ENCODE data around the gene SP2. TPM values are rescaled to one million over a fixed set of nuclear protein-coding genes. Genes with fewer than 3 reads are reported as not detected.

The SP2 gene
- total and polyA plus RNA-seq, 4 donors: 7.5 to 18.0 (median 13.2) TPM

DNA sequence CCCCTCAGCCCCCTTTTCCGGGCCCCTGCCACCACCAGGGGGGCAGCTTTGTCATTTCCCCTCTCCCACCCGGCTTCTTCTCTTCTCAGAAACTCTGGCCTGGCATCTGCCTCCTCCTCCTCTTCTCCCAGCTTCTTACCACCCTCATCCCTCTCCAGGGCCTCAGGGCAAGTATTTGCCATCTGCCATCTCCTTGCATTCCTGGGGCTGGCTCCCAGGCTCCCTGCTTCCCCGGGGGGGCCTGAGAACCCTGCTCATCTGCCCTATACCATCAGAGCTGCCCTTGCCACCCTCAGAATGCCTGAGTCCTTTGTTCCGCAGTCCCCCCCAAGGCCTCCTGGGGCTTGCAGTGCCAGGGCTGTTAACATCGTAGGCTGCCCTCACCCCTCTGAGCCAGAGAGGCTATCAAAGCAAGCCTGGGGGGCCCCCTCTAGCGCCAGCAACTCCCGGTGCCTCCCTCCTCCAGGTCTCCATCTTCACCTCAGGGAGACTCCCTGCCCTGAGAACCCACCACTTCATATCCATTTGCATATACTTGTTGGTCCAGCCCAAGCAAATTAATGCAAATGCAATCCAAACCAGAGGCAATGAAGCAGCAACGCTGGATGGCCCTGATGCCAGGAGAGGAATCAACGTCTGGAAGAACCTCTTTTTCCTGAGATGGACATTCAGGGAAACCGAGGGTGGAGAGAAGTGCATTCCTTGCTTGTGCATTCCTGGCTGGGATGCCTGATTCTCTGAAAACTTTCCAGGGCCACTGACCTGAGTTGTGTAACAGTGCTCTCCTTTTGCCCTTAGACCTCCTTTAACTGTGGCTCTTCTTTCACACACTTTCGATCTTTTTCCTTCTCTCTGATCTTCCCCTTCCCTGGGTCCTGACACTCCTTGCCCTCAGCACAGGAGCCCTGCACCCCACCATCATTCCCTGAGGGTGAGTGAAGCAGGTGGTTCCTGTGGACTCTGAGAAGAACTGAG lies 20.7 kb upstream of the SP2 start:
- H3K27ac ChIP-seq (ENCODE audit: low read depth in 1 of 2, low read length in 2 of 2): no peak overlapping the region
- H3K27me3 ChIP-seq (ENCODE audit: control insufficient read depth in 1 of 2, insufficient read depth in 2 of 2, low read length in 1 of 2): no peaks in the 10 kb centered on the region

DNA sequence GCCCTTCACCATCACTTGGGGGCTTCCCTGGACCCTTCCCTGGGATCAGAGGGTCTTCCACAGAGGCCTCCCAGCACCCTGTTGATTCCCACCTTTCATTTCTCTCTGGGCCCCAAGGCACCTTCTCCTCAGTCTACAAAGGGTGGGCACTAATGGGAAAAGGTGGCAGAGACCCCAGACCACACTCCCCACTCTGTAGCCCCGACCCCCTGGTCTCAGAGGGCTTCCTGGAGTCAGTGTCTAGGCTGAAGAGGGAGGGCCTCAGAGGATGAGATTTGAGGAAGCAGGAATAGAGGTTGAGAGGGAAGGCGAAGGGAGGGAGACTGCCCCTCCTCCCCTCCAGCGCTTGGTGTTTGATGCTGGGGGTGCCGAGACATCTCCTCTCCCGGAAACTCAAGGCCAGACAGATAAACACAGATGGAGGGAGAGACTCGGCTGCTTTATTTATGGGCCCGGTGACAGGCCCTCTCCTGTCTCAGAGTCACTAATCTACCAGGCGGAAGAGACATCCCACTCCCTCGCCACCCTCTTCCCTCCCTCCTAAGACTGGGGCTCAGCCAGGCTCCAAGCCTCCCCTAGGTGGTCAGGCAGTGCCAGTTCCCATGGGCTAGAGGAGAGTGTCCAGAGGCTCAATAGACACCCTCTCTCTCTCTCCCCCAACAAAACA lies 18.5 kb upstream of the SP2 start:
- Histone ChIP-seq H3K36me3 (ENCODE audit: control insufficient read depth in 1 of 2, insufficient read depth in 2 of 2, low read length in 1 of 2) (no peaks in the 10 kb centered on the region), H3K4me1 (ENCODE audit: control insufficient read depth in 1 of 2, insufficient read depth in 2 of 2, low read length in 2 of 2) (no peaks in the 10 kb centered on the region), H3K27me3 (ENCODE audit: control insufficient read depth in 1 of 2, insufficient read depth in 2 of 2, low read length in 1 of 2) (no peaks in the 10 kb centered on the region), H3K9me3 (ENCODE audit: control insufficient read depth, low read length) (no peaks in the 10 kb centered on the region), H3K4me3 (ENCODE audit: low read length in 2 of 2) (no peak overlapping the region), H3K27ac (ENCODE audit: low read depth in 1 of 2, low read length in 2 of 2) (no peak overlapping the region)
- intact Hi-C loops (cut with DNase I): no loop called here
- ATAC-seq (ENCODE audit: low FRiP score) (no peak), DNase-seq (peak in 1 of 2 donors; percentile 33)
- 45 to 48% methylated on average over 8 to 9 of the region's 9 CpGs for WGBS, 2 donors

More for the DNA sequence above, 20.7 kb upstream of the SP2 start:
- Histone ChIP-seq H3K4me1 (ENCODE audit: control insufficient read depth in 1 of 2, insufficient read depth in 2 of 2, low read length in 2 of 2) (no peaks in the 10 kb centered on the region), H3K9me3 (ENCODE audit: control insufficient read depth, low read length) (no peaks in the 10 kb centered on the region), H3K36me3 (ENCODE audit: control insufficient read depth in 1 of 2, insufficient read depth in 2 of 2, low read length in 1 of 2) (no peaks in the 10 kb centered on the region), H3K4me3 (ENCODE audit: low read length in 2 of 2) (no peak overlapping the region)
- peak in 1 of 2 donors; percentile 70 for DNase-seq
- no peak for ATAC-seq (ENCODE audit: low FRiP score)
- WGBS, 2 donors: 48 to 53% methylated on average over 11 of the region's 11 CpGs
- intact Hi-C loops (cut with DNase I): no loop called here

DNA sequence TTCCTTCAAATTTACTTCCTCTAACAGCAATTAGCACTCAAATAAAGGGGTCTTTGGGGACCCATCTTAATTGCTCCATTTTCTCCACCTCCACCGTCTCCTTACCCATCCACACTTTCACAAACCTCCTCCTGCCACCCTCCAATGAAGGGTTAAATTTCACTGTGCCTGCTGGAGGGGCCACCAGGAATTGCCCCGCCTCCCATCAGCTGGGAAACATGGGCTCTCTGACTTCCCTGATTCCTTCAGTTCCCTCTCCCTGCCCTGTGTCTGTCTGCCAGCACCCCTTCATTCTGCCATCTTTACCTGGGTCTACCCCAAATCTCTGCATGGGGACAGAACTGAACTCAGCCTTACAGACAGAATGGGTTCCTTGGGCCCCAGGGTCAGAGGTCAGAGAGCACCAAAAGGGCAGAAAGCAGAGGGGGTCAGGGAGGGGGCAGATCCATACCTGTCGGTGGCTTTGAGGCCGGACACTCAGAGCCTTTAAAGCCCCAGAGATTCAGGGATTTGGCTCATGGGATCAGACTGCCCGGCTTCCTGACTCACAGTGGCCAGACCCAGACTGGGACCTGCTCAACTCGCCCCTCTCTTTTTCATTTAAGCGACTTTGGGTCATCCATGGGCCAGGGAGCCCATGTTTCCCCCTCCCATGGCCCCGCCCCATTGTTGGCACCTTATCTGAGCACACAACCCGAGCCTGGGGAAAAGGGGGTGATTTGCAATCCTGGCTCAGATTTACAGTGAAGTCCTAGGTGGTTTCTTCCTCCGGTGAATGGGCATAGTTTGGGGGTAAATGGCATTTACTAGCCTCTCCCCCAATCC lies 17.6 kb upstream of the SP2 start:
- peak in 1 of 2 donors; percentile 39 for DNase-seq
- 39 to 40% methylated on average over 10 of the region's 10 CpGs for WGBS, 2 donors
- no peaks in the 10 kb centered on the region for H3K27me3 ChIP-seq (ENCODE audit: control insufficient read depth in 1 of 2, insufficient read depth in 2 of 2, low read length in 1 of 2)
- intact Hi-C loops (cut with DNase I): no loop called here
- no peak overlapping the region for H3K27ac ChIP-seq (ENCODE audit: low read depth in 1 of 2, low read length in 2 of 2)
- no peak for ATAC-seq (ENCODE audit: low FRiP score)
- H3K4me1 ChIP-seq (ENCODE audit: control insufficient read depth in 1 of 2, insufficient read depth in 2 of 2, low read length in 2 of 2): no peaks in the 10 kb centered on the region
- no peaks in the 10 kb centered on the region for H3K36me3 ChIP-seq (ENCODE audit: control insufficient read depth in 1 of 2, insufficient read depth in 2 of 2, low read length in 1 of 2)
- no peaks in the 10 kb centered on the region for H3K9me3 ChIP-seq (ENCODE audit: control insufficient read depth, low read length)
- no peak overlapping the region for H3K4me3 ChIP-seq (ENCODE audit: low read length in 2 of 2)

DNA sequence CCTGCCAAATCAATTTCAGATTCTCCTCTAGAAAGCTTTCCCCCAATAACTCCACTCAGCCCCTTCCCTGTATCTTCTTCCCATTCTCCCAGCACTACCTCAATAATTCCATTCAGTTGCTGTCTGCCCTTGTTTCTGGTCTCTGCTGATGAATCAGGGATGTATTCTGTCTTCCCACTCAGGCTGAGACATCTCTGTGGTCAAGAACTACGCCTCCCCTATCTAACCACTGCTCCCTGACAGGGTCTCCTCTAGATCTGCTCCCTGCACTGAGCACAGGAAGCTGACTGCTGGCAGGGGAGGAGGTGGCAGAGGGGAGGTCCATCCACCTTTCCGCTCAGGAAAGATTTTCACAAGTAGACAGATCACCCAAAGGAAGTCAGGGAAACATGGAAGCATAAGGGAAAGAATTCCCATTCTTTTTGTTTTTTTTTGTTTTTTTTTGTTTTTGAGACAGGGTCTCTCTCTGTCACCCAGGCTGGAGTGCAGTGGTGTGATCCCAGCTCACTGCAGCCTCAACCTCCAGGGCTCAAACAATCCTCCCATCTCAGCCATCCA lies 16.9 kb upstream of the SP2 start:
- Histone ChIP-seq H3K36me3 (ENCODE audit: control insufficient read depth in 1 of 2, insufficient read depth in 2 of 2, low read length in 1 of 2) (no peaks in the 10 kb centered on the region), H3K27me3 (ENCODE audit: control insufficient read depth in 1 of 2, insufficient read depth in 2 of 2, low read length in 1 of 2) (no peaks in the 10 kb centered on the region), H3K4me3 (ENCODE audit: low read length in 2 of 2) (no peak overlapping the region), H3K27ac (ENCODE audit: low read depth in 1 of 2, low read length in 2 of 2) (no peak overlapping the region), H3K4me1 (ENCODE audit: control insufficient read depth in 1 of 2, insufficient read depth in 2 of 2, low read length in 2 of 2) (no peaks in the 10 kb centered on the region), H3K9me3 (ENCODE audit: control insufficient read depth, low read length) (no peaks in the 10 kb centered on the region)
- intact Hi-C loops (cut with DNase I): no loop called here
- WGBS, 2 donors: 41 to 59% methylated on average over 2 of the region's 2 CpGs
- DNase-seq (peak in 1 of 2 donors; percentile 30), ATAC-seq (ENCODE audit: low FRiP score) (no peak)

DNA sequence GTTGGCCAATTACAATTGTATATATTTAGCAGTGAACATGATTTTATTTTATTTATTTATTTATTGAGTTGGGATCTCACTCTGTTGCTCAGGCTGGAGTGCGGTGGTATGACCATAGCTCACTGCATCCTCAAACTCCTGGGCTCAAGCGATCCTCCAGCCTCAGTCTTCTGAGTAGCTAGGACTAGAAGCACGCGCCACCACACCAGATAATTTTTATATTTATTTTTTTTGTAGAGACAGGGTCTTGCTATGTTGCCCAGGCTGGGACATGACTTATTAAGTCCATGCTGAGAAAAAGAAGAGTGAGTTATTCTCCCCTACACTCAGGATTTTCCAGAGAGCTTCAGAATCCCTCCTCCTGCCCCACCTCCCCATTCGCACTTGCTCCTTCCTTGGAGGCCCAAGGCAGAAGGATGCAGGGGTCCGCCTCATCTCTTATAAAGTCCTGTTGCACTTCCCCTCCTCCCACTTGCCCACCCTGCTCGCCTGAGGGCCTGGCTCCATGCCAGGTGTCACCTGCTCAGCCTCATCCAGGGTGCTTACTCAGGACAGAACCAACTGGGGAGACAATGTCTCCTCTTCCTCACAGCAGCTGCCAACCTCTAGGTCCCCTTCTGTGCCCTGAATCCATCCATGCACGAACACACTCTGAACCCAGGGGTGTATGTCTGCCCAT lies 16.1 kb upstream of the SP2 start:
- Histone ChIP-seq H3K4me1 (ENCODE audit: control insufficient read depth in 1 of 2, insufficient read depth in 2 of 2, low read length in 2 of 2) (no peaks in the 10 kb centered on the region), H3K9me3 (ENCODE audit: control insufficient read depth, low read length) (no peaks in the 10 kb centered on the region), H3K27me3 (ENCODE audit: control insufficient read depth in 1 of 2, insufficient read depth in 2 of 2, low read length in 1 of 2) (no peaks in the 10 kb centered on the region), H3K27ac (ENCODE audit: low read depth in 1 of 2, low read length in 2 of 2) (no peak overlapping the region), H3K36me3 (ENCODE audit: control insufficient read depth in 1 of 2, insufficient read depth in 2 of 2, low read length in 1 of 2) (no peaks in the 10 kb centered on the region), H3K4me3 (ENCODE audit: low read length in 2 of 2) (no peak overlapping the region)
- WGBS, 2 donors: 81 to 83% methylated on average over 8 of the region's 8 CpGs
- DNase-seq (peak in 1 of 2 donors; percentile 49), ATAC-seq (ENCODE audit: low FRiP score) (no peak)
- intact Hi-C loops (cut with DNase I): no loop called here

DNA sequence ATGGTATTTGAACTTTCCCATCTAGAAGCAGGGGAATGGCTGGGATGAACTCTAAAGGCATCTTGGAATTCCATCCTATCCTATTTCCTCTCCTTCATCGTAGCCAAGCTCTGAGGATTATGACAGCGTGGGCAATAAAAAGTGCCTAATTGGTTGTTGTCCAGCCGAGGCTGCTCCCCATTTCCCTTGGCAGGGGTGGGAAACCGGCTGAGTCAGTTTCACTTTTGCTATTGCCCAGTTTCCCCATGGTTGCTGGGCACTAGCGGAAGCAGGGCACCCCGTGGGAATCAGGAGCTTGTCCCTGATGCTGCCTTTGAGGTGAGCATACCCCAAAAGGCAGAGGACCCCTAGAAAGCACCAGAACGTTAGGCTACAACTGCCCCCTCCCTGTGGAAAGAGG lies 13.8 kb upstream of the SP2 start:
- no peak overlapping the region for H3K27ac ChIP-seq (ENCODE audit: low read depth in 1 of 2, low read length in 2 of 2)
- WGBS, 2 donors: 26 to 29% methylated on average over 7 of the region's 7 CpGs
- H3K36me3 ChIP-seq (ENCODE audit: control insufficient read depth in 1 of 2, insufficient read depth in 2 of 2, low read length in 1 of 2): no peaks in the 10 kb centered on the region
- no peaks in the 10 kb centered on the region for H3K9me3 ChIP-seq (ENCODE audit: control insufficient read depth, low read length)
- ATAC-seq (ENCODE audit: low FRiP score) (no peak), DNase-seq (peak; percentile 63 to 76)
- no peak overlapping the region for H3K4me3 ChIP-seq (ENCODE audit: low read length in 2 of 2)
- no peaks in the 10 kb centered on the region for H3K27me3 ChIP-seq (ENCODE audit: control insufficient read depth in 1 of 2, insufficient read depth in 2 of 2, low read length in 1 of 2)
- intact Hi-C loops (cut with DNase I): no loop called here
- no peaks in the 10 kb centered on the region for H3K4me1 ChIP-seq (ENCODE audit: control insufficient read depth in 1 of 2, insufficient read depth in 2 of 2, low read length in 2 of 2)

DNA sequence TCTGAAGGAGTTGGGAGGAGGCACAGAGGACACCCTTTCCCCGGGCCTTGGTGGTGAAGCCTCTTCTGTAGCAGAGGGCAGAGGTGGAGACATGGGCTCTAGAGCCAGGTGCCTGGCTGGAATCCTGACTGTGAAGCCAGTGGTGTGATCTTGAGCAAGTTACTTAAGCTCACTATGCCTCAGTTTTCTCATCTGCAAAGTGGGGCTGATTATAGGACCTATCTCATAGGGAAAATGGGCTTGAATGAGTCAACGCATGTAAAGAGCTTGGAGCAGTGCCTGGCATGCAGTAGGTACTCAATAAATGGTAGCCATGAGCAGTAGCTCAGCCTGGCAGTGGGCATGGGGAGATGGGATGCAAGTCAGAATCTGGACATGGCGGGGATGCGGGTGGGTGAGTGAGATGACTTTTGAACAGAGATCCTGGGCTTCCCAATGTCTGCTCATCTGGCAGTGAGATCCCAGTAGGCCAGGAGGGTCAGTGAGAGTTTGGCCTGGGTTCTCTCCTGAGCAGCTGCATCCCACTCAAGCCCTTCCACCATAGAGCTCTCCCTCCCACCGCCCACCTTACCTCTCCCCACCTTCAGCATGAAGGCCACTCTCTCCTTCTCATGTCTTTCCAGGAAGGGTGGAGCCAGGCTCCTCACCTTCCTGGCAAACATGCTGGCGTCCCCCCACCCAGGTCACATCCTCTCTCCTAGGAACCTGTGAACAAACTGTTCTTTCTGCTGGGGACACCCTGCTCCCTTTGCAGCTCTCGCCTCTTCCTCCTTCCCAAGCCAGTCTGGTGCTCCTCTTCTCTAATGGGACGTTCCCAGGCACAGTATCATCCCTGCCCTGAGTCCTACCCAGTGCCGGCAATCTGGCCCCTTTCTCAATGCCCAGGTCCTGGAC lies 13.1 kb upstream of the SP2 start:
- H3K4me3 ChIP-seq (ENCODE audit: low read length in 2 of 2): no peak overlapping the region
- WGBS, 2 donors: 75 to 89% methylated on average over 8 to 9 of the region's 9 CpGs

More for the DNA sequence above, 13.1 kb upstream of the SP2 start:
- H3K4me1 ChIP-seq (ENCODE audit: control insufficient read depth in 1 of 2, insufficient read depth in 2 of 2, low read length in 2 of 2): no peaks in the 10 kb centered on the region
- DNase-seq (peak in 1 of 2 donors; percentile 43), ATAC-seq (ENCODE audit: low FRiP score) (no peak)
- H3K27me3 ChIP-seq (ENCODE audit: control insufficient read depth in 1 of 2, insufficient read depth in 2 of 2, low read length in 1 of 2): no peaks in the 10 kb centered on the region
- no peak overlapping the region for H3K27ac ChIP-seq (ENCODE audit: low read depth in 1 of 2, low read length in 2 of 2)
- H3K36me3 ChIP-seq (ENCODE audit: control insufficient read depth in 1 of 2, insufficient read depth in 2 of 2, low read length in 1 of 2): no peaks in the 10 kb centered on the region
- H3K9me3 ChIP-seq (ENCODE audit: control insufficient read depth, low read length): no peaks in the 10 kb centered on the region
- intact Hi-C loops (cut with DNase I): no loop called here

Data from aorta (tissue), 5 donors.